ENCODE data around the gene ARHGAP8. TPM values are rescaled to one million over a fixed set of nuclear protein-coding genes. Genes with fewer than 3 reads are reported as not detected.

The ARHGAP8 gene
- total RNA-seq, 1 donor = not detected

DNA sequence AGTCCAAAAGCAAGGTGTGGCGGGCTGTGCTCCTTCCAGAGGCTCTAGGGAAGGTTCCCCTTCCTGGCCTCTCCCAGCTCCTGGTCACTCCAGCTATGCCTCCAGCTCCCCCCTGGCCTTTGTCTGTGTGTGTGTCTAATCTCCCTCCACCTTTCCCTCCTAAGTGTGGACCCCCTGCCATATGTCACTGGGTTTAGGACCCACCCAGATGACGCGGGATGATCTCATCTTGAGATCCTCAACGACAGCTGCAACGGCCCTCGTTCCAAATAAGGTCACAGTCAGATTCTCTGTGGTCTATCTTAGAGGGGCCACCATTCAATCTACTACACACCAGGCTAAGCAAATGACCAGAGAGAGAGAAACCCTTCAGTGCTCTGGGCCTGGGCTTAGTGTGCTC, 107.9 kb downstream of the ARHGAP8 start:
- H3K4me3 ChIP-seq (ENCODE audit: low read depth, low read length) = no peak overlapping the region
- TF ChIP-seq, protein P1, sequence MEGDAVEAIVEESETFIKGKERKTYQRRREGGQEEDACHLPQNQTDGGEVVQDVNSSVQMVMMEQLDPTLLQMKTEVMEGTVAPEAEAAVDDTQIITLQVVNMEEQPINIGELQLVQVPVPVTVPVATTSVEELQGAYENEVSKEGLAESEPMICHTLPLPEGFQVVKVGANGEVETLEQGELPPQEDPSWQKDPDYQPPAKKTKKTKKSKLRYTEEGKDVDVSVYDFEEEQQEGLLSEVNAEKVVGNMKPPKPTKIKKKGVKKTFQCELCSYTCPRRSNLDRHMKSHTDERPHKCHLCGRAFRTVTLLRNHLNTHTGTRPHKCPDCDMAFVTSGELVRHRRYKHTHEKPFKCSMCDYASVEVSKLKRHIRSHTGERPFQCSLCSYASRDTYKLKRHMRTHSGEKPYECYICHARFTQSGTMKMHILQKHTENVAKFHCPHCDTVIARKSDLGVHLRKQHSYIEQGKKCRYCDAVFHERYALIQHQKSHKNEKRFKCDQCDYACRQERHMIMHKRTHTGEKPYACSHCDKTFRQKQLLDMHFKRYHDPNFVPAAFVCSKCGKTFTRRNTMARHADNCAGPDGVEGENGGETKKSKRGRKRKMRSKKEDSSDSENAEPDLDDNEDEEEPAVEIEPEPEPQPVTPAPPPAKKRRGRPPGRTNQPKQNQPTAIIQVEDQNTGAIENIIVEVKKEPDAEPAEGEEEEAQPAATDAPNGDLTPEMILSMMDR (IDR thresholded peaks at IDR 0.05; ENCODE audit: insufficient read depth, low read length) = no peak
- no peak for DNase-seq (ENCODE audit: low read depth)

DNA sequence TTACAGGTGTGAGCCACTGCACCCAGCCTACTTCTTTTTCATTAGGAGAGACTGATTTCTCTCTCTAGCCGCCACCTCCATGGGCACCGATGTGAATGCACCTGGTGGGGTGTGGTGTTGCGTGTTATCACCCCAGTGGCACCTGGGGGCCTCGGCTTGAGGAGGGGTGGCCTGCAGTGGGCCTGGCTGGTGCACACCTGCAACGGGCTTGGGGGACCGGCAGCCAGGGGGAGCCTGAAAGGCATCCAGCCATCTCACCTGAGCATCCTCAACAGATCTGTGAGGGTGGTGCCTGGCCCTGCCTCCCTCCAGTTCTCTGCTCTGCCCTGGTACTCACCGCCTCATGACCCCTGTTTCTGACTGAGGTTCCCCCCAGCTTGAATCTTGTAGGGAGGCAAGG, 108.9 kb downstream of the ARHGAP8 start:
- DNase-seq (ENCODE audit: low read depth) = no peak
- TF ChIP-seq, protein P1 (IDR thresholded peaks at IDR 0.05; ENCODE audit: insufficient read depth, low read length) = no peak
- no peak overlapping the region for H3K4me3 ChIP-seq (ENCODE audit: low read depth, low read length)

DNA sequence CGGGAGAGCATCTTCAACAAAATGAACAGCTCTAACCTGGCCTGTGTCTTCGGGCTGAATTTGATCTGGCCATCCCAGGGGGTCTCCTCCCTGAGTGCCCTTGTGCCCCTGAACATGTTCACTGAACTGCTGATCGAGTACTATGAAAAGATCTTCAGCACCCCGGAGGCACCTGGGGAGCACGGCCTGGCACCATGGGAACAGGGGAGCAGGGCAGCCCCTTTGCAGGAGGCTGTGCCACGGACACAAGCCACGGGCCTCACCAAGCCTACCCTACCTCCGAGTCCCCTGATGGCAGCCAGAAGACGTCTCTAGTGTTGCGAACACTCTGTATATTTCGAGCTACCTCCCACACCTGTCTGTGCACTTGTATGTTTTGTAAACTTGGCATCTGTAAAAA, 109.9 kb downstream of the ARHGAP8 start:
- TF ChIP-seq, protein P1 (IDR thresholded peaks at IDR 0.05; ENCODE audit: insufficient read depth, low read length) = no peak
- DNase-seq (ENCODE audit: low read depth) = no peak
- H3K4me3 ChIP-seq (ENCODE audit: low read depth, low read length) = no peak overlapping the region

DNA sequence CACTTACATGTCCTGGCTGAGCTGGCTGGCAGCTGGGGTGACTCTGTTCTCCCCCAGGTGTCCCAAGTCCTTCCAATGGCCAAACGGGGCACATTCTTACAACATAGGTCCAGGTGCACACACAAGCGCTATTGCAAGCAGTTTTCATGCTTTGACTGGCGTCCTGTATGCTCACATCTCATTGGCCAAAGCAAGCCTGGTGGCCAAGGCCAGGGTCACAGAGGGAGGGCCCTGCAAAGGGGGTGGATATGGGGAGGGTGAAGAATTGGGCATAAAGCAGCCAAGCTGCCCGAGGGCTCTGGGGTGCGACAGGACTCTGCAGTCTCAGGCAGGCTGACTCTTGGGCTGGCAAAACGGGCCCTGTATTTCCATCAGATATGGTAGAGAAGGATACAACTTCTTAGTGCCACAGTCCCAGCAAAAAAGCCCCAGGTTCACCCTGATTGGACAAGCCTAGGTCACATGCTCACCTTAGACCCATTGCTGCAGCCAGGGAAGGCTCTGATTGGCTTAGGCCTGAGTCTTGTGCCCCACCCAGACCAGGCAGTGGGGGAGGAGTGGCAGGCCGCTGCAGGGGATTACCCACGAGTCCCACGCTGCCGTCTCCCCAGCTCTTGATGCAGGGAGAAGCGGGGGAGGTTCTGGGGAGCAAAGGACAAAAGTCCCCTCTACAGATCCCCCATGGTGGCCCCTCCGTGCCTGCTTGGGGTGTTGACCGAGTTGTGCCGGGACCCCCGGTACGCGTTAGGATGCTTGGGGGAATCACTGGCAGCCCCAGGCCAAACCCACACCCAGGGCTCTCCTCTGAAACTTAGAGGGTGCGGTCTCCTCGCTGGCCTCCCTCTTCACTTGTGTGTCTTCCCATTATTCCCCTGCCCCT, 110.8 kb downstream of the ARHGAP8 start:
- no peak overlapping the region for H3K4me3 ChIP-seq (ENCODE audit: low read depth, low read length)
- TF ChIP-seq, protein P1 (IDR thresholded peaks at IDR 0.05; ENCODE audit: insufficient read depth, low read length) = no peak
- no peak for DNase-seq (ENCODE audit: low read depth)

DNA sequence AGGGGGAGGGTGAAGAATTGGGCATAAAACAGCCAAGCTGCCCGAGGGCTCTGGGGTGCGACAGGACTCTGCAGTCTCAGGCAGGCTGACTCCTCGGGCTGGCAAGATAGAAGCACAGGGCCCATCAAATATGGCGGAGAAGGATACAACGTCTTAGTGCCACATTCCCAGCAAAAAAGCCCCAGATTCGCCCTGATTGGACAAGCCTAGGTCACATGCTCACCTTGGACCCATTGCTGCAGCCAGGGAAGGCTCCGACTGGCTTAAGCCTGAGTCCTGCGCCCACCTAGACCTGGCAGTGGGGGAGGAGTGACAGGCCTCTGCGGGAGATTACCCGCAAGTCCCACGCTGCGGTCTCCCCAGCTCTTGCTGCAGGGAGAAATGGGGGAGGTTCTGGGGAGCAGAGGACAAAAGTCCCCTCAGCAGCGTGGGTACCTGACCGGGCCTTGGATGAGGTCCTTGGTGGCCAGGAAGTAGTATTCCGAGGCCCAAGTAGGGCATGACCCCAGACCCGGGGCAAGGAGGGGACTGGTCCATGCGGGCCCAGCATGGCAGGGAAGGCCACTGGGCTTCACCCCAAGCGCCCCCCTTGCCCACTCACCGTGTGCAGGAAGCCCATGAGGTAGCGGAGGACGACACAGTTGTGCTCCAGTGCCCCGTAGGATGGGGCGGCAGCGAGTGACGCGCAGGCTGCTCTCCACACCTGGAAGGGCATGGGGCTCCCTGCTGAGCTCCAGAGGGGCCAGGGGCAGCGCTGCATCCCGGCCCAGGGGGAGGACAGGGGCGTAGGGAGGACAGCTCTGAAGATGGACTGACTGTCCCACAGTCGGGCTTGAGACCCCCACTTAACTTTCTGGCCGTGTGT, 113.0 kb downstream of the ARHGAP8 start:
- no peak overlapping the region for H3K4me3 ChIP-seq (ENCODE audit: low read depth, low read length)
- no peak for DNase-seq (ENCODE audit: low read depth)
- TF ChIP-seq, protein P1 (IDR thresholded peaks at IDR 0.05; ENCODE audit: insufficient read depth, low read length) = no peak

DNA sequence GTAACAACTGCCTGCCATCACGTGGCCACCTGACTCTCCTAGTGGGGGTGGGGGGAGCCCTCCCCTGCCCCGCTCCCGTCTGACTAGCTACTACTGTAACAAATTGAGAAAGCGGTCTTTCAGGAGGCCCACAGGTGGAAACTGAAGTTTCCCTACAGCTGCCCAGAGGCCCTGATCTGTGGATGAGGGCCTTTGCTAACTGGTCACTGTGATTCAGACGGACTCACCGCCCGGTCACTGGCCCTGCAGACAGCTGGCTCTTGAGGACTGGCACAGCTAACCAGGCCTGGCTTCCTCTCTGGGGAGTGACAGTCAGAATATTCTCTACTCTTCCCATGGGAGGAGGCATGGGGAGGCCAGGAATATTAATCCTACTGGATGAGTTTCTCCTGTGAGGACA, 116.8 kb downstream of the ARHGAP8 start:
- DNase-seq (ENCODE audit: low read depth) = no peak
- H3K4me3 ChIP-seq (ENCODE audit: low read depth, low read length) = no peak overlapping the region
- TF ChIP-seq, protein P1 (IDR thresholded peaks at IDR 0.05; ENCODE audit: insufficient read depth, low read length) = no peak

All from fibroblast of the aortic adventitia (primary cell).